SH-SY5Y (cell line): ENCODE data around the gene ART5.

Experiments
- GATA2 ChIP-seq: IDR thresholded peaks from 2 replicates; pipeline ENCODE4 v1.6.1; 2011; ENCODE audit warnings: mild to moderate bottlenecking, low read depth, low read length
- GATA3 ChIP-seq: IDR thresholded peaks from 2 replicates; pipeline ENCODE4 v1.6.1; 2011; ENCODE audit warnings: low read depth, mild to moderate bottlenecking, low read length, moderate library complexity

- TF ChIP-seq GATA3, result no peak
- no peak for TF ChIP-seq GATA2
Measured at GRCh38 chr11:3641701-3642070, at the start of gene ART5.
